ENCODE results near the gene LMAN1L.

GRCh38 chr15:74795966-74796625 is 16.5 kb upstream of the LMAN1L start:
- TF ChIP-seq CTCF (IDR thresholded peaks at IDR 0.05 in 4 of 5, conservative IDR thresholded peaks at IDR 0.05 in 1 of 5) (no peak), POLR2A (IDR thresholded peaks at IDR 0.05) (no peak)
